B cell (primary cell): ENCODE measurements around the gene HSH2D. TPM values are rescaled to one million over a fixed set of nuclear protein-coding genes. Genes with fewer than 3 reads are reported as not detected.

Experiments
- ATAC-seq: fragments of 200-7000 bp; cut with Tn5 transposase; one replicate; pipeline ENCODE4 v1.10.0; 2021; ENCODE audit warnings: low read depth, mild to moderate bottlenecking, moderate number of reproducible peaks, moderate library complexity
- CTCF ChIA-PET: fragments of 350-600 bp; sonication (Branson Sonifier 250); formaldehyde crosslinking; loops from one replicate; lab custom pipeline; 2021; ENCODE audit warnings: antibody characterized with exemption, inconsistent platforms; lab: Charles Lee
- POLR2A ChIA-PET: fragments of 350-600 bp; sonication (Branson Sonifier 250); formaldehyde crosslinking; loops from one replicate; lab custom pipeline; 2021; ENCODE audit warnings: antibody characterized with exemption; lab: Charles Lee
- DNase-seq: peaks from one replicate; pipeline ENCODE4 v3.0.0; 2013
- H2AFZ ChIP-seq: 2 replicates; pipeline ENCODE4 v1.6.1; 2012; ENCODE audit warnings: mild to moderate bottlenecking, low read depth, low read length; ENCODE audit not compliant: insufficient read depth, poor library complexity, severe bottlenecking
- H3K27ac ChIP-seq, 2 donors: 1 replicate in 1 of 2; 2 replicates in 1 of 2; pipeline ENCODE4 v1.5.1; 2012 to 2013; ENCODE audit warnings: low read length in 2 of 2, mild to moderate bottlenecking in 2 of 2, moderate library complexity in 1 of 2
- H3K27me3 ChIP-seq, 4 experiments: fragments of 200-600 bp in 1 of 4; sonication (generic) in 1 of 4; replicated peaks in 1 of 4; 1 replicate in 2 of 4; 2 replicates in 2 of 4; pipeline versions ENCODE4 v1.6.1 to v1.7.0; 2013 to 2016; ENCODE audit warnings: low read length in 3 of 4, mild to moderate bottlenecking in 2 of 4, mixed read lengths in 1 of 4, moderate library complexity in 1 of 4; ENCODE audit not compliant: insufficient read depth in 4 of 4, control insufficient read depth in 3 of 4; ENCODE audit errors: control extremely low read depth in 1 of 4
- H3K36me3 ChIP-seq, 2 experiments: replicated peaks in 1 of 2; 1 replicate in 1 of 2; 2 replicates in 1 of 2; pipeline versions ENCODE4 v1.6.1 to v1.7.1; 2013; ENCODE audit warnings: low read length in 1 of 2; ENCODE audit not compliant: insufficient read depth in 2 of 2, control insufficient read depth in 1 of 2; ENCODE audit errors: control extremely low read depth in 1 of 2, extremely low read depth in 1 of 2
- H3K4me1 ChIP-seq, 2 donors: fragments of 200-600 bp in 1 of 2; sonication (generic) in 1 of 2; 1 replicate in 1 of 2; 2 replicates in 1 of 2; pipeline versions ENCODE4 v1.5.1 to v1.6.1; 2013 to 2017; ENCODE audit warnings: low read length in 2 of 2; ENCODE audit not compliant: control insufficient read depth in 2 of 2, insufficient read depth in 2 of 2
- H3K4me2 ChIP-seq: replicated peaks from 2 replicates; pipeline ENCODE3; 2012; ENCODE audit warnings: mild to moderate bottlenecking, low read depth, low read length; ENCODE audit not compliant: poor library complexity, severe bottlenecking
- H3K4me3 ChIP-seq, 5 experiments: fragments of 200-600 bp in 1 of 5; sonication (generic) in 1 of 5; 1 replicate in 3 of 5; 2 replicates in 2 of 5; pipeline versions ENCODE4 v1.5.1 to v1.7.0; 2011 to 2016; ENCODE audit warnings: low read length in 4 of 5, mild to moderate bottlenecking in 4 of 5, low read depth in 2 of 5, control low read depth in 1 of 5, moderate library complexity in 1 of 5; ENCODE audit not compliant: insufficient read depth in 1 of 5; ENCODE audit errors: control extremely low read depth in 1 of 5, extremely low read depth in 1 of 5
- H3K79me2 ChIP-seq: fragments of 200-600 bp; sonication (generic); one replicate; pipeline ENCODE4 v1.6.0; 2016; ENCODE audit warnings: low read length; ENCODE audit not compliant: control insufficient read depth, insufficient read depth
- H3K9ac ChIP-seq: fragments of 200-600 bp; sonication (generic); 2 replicates; pipeline ENCODE4 v1.6.1; 2017; ENCODE audit warnings: mild to moderate bottlenecking, low read length, moderate library complexity
- H3K9me3 ChIP-seq, 3 donors: one replicate each; pipeline versions ENCODE4 v1.6.1 to v1.7.1; 2013; ENCODE audit warnings: low read length in 2 of 3; ENCODE audit not compliant: control insufficient read depth in 2 of 3, insufficient read depth in 1 of 3; ENCODE audit errors: control extremely low read depth in 1 of 3
- H4K20me1 ChIP-seq: 2 replicates; pipeline ENCODE4 v1.6.0; 2012; ENCODE audit warnings: mild to moderate bottlenecking, low read length; ENCODE audit not compliant: insufficient read depth, control insufficient read depth, poor library complexity, severe bottlenecking
- H3K27ac Mint-ChIP-seq: one replicate; pipeline ENCODE4 v1.8.0; 2021; ENCODE audit warnings: mixed read lengths
- H3K27me3 Mint-ChIP-seq: one replicate; pipeline ENCODE4 v1.8.0; 2021; ENCODE audit warnings: mixed read lengths
- H3K4me1 Mint-ChIP-seq: one replicate; pipeline ENCODE4 v1.8.0; 2021; ENCODE audit warnings: mixed read lengths
- H3K4me3 Mint-ChIP-seq: one replicate; pipeline ENCODE4 v1.8.0; 2021; ENCODE audit warnings: mixed read lengths
- H3K9me3 Mint-ChIP-seq: one replicate; pipeline ENCODE4 v1.8.0; 2022; ENCODE audit warnings: mixed read lengths; ENCODE audit not compliant: insufficient read depth
- EZH2 ChIP-seq: IDR thresholded peaks from 2 replicates; pipeline ENCODE4 v1.6.1; 2012; ENCODE audit warnings: borderline replicate concordance, low read depth, mild to moderate bottlenecking, moderate library complexity, low read length; ENCODE audit not compliant: insufficient read depth, poor library complexity, severe bottlenecking
- WGBS: methylation state at CpG from one replicate; pipeline ENCODE4 v1.1.5; 2013; ENCODE audit warnings: missing lambda C conversion rate; ENCODE audit not compliant: insufficient coverage; 5-methylcytosine and 5-hydroxymethylcytosine counted together
- intact Hi-C: fragments of 100-400 bp; cut with micrococcal nuclease; formaldehyde crosslinking; loops from one replicate; pipeline ENCODE4 v1.10.0; 2022
- polyA plus RNA-seq: library from polyadenylated mRNA; depleted of rRNA; stranded (reverse); fragments of >200 nt; gene quantifications from 2 replicates; pipeline ENCODE4 v1.2.3, GENCODE V29; 2012
- total RNA-seq, 2 donors: library from RNA; stranded (reverse); fragments of 120-200 nt in 1 of 2; gene quantifications; 1 replicate in 1 of 2; 2 replicates in 1 of 2; pipeline versions ENCODE4 v1.2.3 to v1.2.4, GENCODE V29; 2013 to 2022
- TF ChIP-seq, protein P1 (sequence below): fragments of 200-600 bp; IDR thresholded peaks from one replicate; pipeline ENCODE4 v1.8.0; 2022; ENCODE audit warnings: antibody characterized with exemption, mild to moderate bottlenecking

Gene HSH2D
- total and polyA plus RNA-seq, 2 donors (not counting 1 experiment from before 2014, with no cell fraction given), result 259 to 299 TPM

DNA sequence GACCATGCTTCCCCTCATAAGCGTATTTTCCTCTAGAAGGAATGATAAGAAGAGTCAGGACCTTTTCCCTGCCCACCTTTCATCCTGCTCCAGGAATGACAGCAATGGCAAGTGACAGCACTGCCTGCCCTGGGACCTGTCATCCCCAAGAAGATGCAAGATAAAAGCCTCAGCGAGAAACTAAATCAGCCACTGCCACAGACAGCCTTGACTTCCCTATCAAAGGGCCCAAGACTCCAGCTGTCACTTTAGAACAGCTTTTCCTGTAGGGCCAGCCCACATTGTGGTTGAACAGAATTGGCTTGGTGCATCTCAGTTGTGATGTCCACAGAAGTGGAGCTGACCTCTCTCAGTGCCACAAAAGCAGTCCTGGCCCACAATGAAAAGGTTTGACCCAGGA, 30.7 kb upstream of the HSH2D start:
- H3K79me2 ChIP-seq, result peaks cover 70% of the 10 kb centered on the region
- POLR2A ChIA-PET, result interaction anchor here (1.0 to 3.4 kb wide), 3 partner anchors 27 to 36 kb away, joined by 4 to 33 read pairs (median 9); partner anchors contain the start of genes HSH2D and TPM4
- H2AFZ ChIP-seq, result no peak overlapping the region
- H3K4me1 Mint-ChIP-seq, result peaks cover 54% of the 10 kb centered on the region
- no peaks in the 10 kb centered on the region for H3K9me3 ChIP-seq
- H3K9ac ChIP-seq, result peak overlapping the region; percentile 99
- no peaks in the 10 kb centered on the region for H3K27me3 ChIP-seq
- intact Hi-C loops, result loop anchor here (10.0 kb wide), 1 partner anchor 472 kb away; no protein-coding TSS in a partner anchor
- H3K4me1 ChIP-seq, result peaks cover 42 to 63% of the 10 kb centered on the region in 2 donors
- H3K4me3 Mint-ChIP-seq, result peak overlapping the region; percentile 96
- H3K4me3 ChIP-seq, result peak overlapping the region in 4 of 5 experiments; percentile 50 to 99 (median 97)
- ATAC-seq, result no peak
- peak overlapping the region; percentile 98 for H3K4me2 ChIP-seq
- H4K20me1 ChIP-seq, result peaks cover 33% of the 10 kb centered on the region
- H3K9me3 Mint-ChIP-seq, result no peaks in the 10 kb centered on the region
- H3K27ac ChIP-seq, result peak overlapping the region; percentile 74 to 97
- 60% methylated on average over 1 of the region's 2 CpGs for WGBS
- no peak for TF ChIP-seq EZH2
- TF ChIP-seq, protein P1, sequence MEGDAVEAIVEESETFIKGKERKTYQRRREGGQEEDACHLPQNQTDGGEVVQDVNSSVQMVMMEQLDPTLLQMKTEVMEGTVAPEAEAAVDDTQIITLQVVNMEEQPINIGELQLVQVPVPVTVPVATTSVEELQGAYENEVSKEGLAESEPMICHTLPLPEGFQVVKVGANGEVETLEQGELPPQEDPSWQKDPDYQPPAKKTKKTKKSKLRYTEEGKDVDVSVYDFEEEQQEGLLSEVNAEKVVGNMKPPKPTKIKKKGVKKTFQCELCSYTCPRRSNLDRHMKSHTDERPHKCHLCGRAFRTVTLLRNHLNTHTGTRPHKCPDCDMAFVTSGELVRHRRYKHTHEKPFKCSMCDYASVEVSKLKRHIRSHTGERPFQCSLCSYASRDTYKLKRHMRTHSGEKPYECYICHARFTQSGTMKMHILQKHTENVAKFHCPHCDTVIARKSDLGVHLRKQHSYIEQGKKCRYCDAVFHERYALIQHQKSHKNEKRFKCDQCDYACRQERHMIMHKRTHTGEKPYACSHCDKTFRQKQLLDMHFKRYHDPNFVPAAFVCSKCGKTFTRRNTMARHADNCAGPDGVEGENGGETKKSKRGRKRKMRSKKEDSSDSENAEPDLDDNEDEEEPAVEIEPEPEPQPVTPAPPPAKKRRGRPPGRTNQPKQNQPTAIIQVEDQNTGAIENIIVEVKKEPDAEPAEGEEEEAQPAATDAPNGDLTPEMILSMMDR, result no peak
- H3K27ac Mint-ChIP-seq, result peak overlapping the region; percentile 95
- H3K36me3 ChIP-seq, result peaks cover 4 to 17% of the 10 kb centered on the region in 2 experiments
- DNase-seq, result no peak
- CTCF ChIA-PET, result interaction anchor here (0.9 to 1.5 kb wide), 5 partner anchors 28 to 72 kb away, joined by 3 to 6 read pairs (median 4); partner anchors contain the start of gene FAM32A
- no peaks in the 10 kb centered on the region for H3K27me3 Mint-ChIP-seq

DNA sequence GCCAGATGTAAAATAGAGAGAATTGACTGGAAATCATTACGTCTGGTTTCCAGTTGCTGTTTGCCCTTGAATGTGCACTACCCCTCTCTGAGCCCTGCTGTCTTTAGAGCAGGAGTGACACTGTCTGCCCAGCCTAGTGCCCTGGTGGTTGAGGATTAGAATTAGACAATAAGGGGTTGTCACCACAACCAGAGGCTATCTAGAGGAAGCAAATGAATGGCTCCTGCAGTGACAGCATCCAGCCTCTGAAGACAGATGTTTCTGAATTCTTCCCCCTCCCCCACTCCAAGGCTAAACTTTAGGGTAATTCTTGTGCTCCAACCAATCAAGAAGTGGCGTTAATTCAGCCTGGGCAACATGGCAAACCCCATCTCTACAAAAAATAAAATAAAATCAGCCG, 29.8 kb upstream of the HSH2D start:
- intact Hi-C loops, result loop anchor here (10.0 kb wide), 1 partner anchor 471 kb away; no protein-coding TSS in a partner anchor
- peaks cover 4 to 18% of the 10 kb centered on the region in 2 experiments for H3K36me3 ChIP-seq
- H3K4me1 ChIP-seq, result peaks cover 50 to 72% of the 10 kb centered on the region in 2 donors
- no peaks in the 10 kb centered on the region for H3K9me3 Mint-ChIP-seq
- H3K27me3 ChIP-seq, result no peaks in the 10 kb centered on the region
- no peak overlapping the region for H3K4me2 ChIP-seq
- H3K27me3 Mint-ChIP-seq, result no peaks in the 10 kb centered on the region
- no peak overlapping the region for H2AFZ ChIP-seq
- ATAC-seq (no peak), DNase-seq (no peak)
- H3K4me3 ChIP-seq, result no peak overlapping the region
- peaks cover 33% of the 10 kb centered on the region for H4K20me1 ChIP-seq
- H3K4me1 Mint-ChIP-seq, result peaks cover 64% of the 10 kb centered on the region
- H3K27ac ChIP-seq, result peak overlapping the region in 1 of 2 donors; percentile 48
- TF ChIP-seq EZH2, result no peak
- TF ChIP-seq, protein P1, result no peak
- peak overlapping the region; percentile 72 for H3K27ac Mint-ChIP-seq
- H3K9me3 ChIP-seq, result no peaks in the 10 kb centered on the region
- peaks cover 72% of the 10 kb centered on the region for H3K79me2 ChIP-seq
- CTCF ChIA-PET, result interaction anchor here (0.9 to 1.5 kb wide), 5 partner anchors 27 to 72 kb away, joined by 3 to 6 read pairs (median 4); partner anchors contain the start of gene FAM32A
- POLR2A ChIA-PET, result interaction anchor here (3.4 kb wide), 1 partner anchor 29 kb away, joined by 33 read pairs; the partner anchor contains the start of gene HSH2D
- no peak overlapping the region for H3K9ac ChIP-seq
- 86% methylated on average over 1 of the region's 3 CpGs for WGBS
- H3K4me3 Mint-ChIP-seq, result peak overlapping the region; percentile 54
